NCI-H2107 treated with DMSO at 0.1 percent for 48 hours (cell line): ENCODE measurements around the gene NUTM2D.
"Not testable (repeated sequence)": the region's sequence is repeated elsewhere in the genome, so short reads cannot be mapped to it uniquely, and the experiment has no call there.

Source experiments
- DNase-seq: peaks from one replicate; lab custom pipeline; 2025; ENCODE audit not compliant: unreplicated experiment; lab: John Stamatoyannopoulos, UW

Gene NUTM2D

GRCh38 chr10:87369514-87370112, 12.1 kb downstream of the NUTM2D start:
- DNase-seq = not testable (repeated sequence)

- DNase-seq = not testable (repeated sequence)
These were observed 16.5 kb downstream of the NUTM2D start for GRCh38 chr10:87374091-87374490.

GRCh38 chr10:87379115-87379514, 21.6 kb downstream of the NUTM2D start:
- DNase-seq = not testable (repeated sequence)

GRCh38 chr10:87383149-87383857, 25.8 kb downstream of the NUTM2D start:
- not testable (repeated sequence) for DNase-seq

- DNase-seq = not testable (repeated sequence)
These were observed 26.7 kb downstream of the NUTM2D start for GRCh38 chr10:87384283-87384682.

- not testable (repeated sequence) for DNase-seq
These were observed 28.3 kb downstream of the NUTM2D start for GRCh38 chr10:87385762-87386360.

GRCh38 chr10:87391360-87391759, 33.8 kb downstream of the NUTM2D start:
- DNase-seq = not testable (repeated sequence)

GRCh38 chr10:87396206-87396605, 38.7 kb downstream of the NUTM2D start:
- not testable (repeated sequence) for DNase-seq

GRCh38 chr10:87398436-87398835, 40.9 kb downstream of the NUTM2D start:
- DNase-seq = not testable (repeated sequence)

- not testable (repeated sequence) for DNase-seq
These were observed 50.2 kb downstream of the NUTM2D start for GRCh38 chr10:87407516-87408467.

GRCh38 chr10:87413921-87414320, 56.4 kb downstream of the NUTM2D start:
- not testable (repeated sequence) for DNase-seq
